DND-41 (cell line): Measurements from ENCODE around the gene ADTRP.

ENCODE experiments used
- ATAC-seq: fragments of 200-7000 bp; cut with Tn5 transposase; 3 replicates; pipeline ENCODE4 v1.9.1; 2021; ENCODE audit warnings: low read depth; ENCODE audit not compliant: insufficient read depth
- DNase-seq: peaks from one replicate; pipeline ENCODE4 v3.0.0-alpha.2; 2020
- H2AFZ ChIP-seq: 2 replicates; pipeline ENCODE4 v1.6.0; 2012; ENCODE audit warnings: low read depth, low read length
- H3K27ac ChIP-seq: 2 replicates; pipeline ENCODE4 v1.5.1; 2012; ENCODE audit warnings: low read length, inconsistent platforms
- H3K27me3 ChIP-seq: fragments of 200-600 bp; sonication (generic); 2 replicates; pipeline ENCODE4 v1.6.0; 2012; ENCODE audit warnings: low read length, mild to moderate bottlenecking, inconsistent platforms; ENCODE audit not compliant: insufficient read depth, poor library complexity
- H3K36me3 ChIP-seq: 2 replicates; pipeline ENCODE4 v1.5.1; 2012; ENCODE audit warnings: low read length, inconsistent platforms; ENCODE audit not compliant: insufficient read depth
- H3K4me1 ChIP-seq: 2 replicates; pipeline ENCODE4 v1.5.1; 2012; ENCODE audit warnings: mild to moderate bottlenecking, low read length; ENCODE audit not compliant: insufficient read depth
- H3K4me2 ChIP-seq: 2 replicates; pipeline ENCODE4 v1.6.0; 2012; ENCODE audit warnings: mild to moderate bottlenecking, moderate library complexity, low read length, inconsistent platforms; ENCODE audit not compliant: insufficient read depth
- H3K4me3 ChIP-seq, 2 experiments: fragments of 200-600 bp in 1 of 2; shearing (Covaris generic) in 1 of 2; 2 replicates each; pipeline ENCODE4 v1.5.1; 2012 to 2016; ENCODE audit warnings: inconsistent platforms in 2 of 2, low read length in 2 of 2, mild to moderate bottlenecking in 2 of 2, low read depth in 1 of 2, moderate library complexity in 1 of 2
- H3K79me2 ChIP-seq: 2 replicates; pipeline ENCODE4 v1.6.0; 2012; ENCODE audit warnings: low read length, inconsistent platforms; ENCODE audit not compliant: insufficient read depth
- H3K9ac ChIP-seq: 2 replicates; pipeline ENCODE4 v1.6.0; 2012; ENCODE audit warnings: low read depth, mild to moderate bottlenecking, inconsistent platforms, low read length, moderate library complexity
- H3K9me3 ChIP-seq: 2 replicates; pipeline ENCODE4 v1.5.1; 2012; ENCODE audit warnings: low read length, moderate library complexity, mild to moderate bottlenecking, inconsistent platforms; ENCODE audit not compliant: insufficient read depth, severe bottlenecking
- H4K20me1 ChIP-seq: 2 replicates; pipeline ENCODE4 v1.6.0; 2012; ENCODE audit warnings: low read length; ENCODE audit not compliant: insufficient read depth
- EZH2 ChIP-seq: IDR thresholded peaks from 3 replicates; pipeline ENCODE4 v1.6.1; 2012; ENCODE audit warnings: borderline replicate concordance, low read depth, mild to moderate bottlenecking, moderate library complexity, low read length, inconsistent platforms; ENCODE audit not compliant: severe bottlenecking
- TF ChIP-seq, protein P1 (sequence below): IDR thresholded peaks from 2 replicates; pipeline ENCODE4 v1.5.1; 2012; ENCODE audit warnings: borderline replicate concordance, low read length, moderate library complexity, mild to moderate bottlenecking; ENCODE audit not compliant: poor library complexity, severe bottlenecking; ENCODE audit errors: extremely low read depth

The ADTRP gene

DNA sequence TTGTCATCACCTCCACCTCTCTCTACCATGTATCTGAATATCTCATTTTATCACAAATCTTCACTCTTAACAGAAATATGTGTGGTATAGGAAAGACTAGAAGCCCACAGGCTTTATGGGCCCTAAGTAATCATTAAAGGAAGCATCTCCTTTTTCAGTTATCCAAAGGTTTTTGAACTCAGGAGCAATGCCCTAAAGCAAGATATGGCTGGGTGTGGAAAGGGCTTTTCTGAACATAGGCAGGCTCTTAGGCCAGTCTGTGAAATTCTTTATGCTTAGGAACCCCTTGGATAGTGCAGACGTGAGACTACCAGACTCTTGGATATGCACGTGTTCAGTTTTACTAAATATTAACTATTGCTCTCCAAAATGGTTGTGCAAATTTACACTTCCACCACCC, 99.5 kb downstream of the ADTRP start:
- no peaks in the 10 kb centered on the region for H3K79me2 ChIP-seq
- DNase-seq = no peak
- no peaks in the 10 kb centered on the region for H3K4me1 ChIP-seq
- no peak overlapping the region for H3K4me3 ChIP-seq
- no peaks in the 10 kb centered on the region for H4K20me1 ChIP-seq
- no peak for ATAC-seq
- H3K36me3 ChIP-seq = no peaks in the 10 kb centered on the region
- H3K4me2 ChIP-seq = no peak overlapping the region
- peaks cover 3% of the 10 kb centered on the region for H3K9me3 ChIP-seq
- H2AFZ ChIP-seq = no peak overlapping the region
- no peak overlapping the region for H3K27ac ChIP-seq
- TF ChIP-seq EZH2 = no peak
- TF ChIP-seq, protein P1, sequence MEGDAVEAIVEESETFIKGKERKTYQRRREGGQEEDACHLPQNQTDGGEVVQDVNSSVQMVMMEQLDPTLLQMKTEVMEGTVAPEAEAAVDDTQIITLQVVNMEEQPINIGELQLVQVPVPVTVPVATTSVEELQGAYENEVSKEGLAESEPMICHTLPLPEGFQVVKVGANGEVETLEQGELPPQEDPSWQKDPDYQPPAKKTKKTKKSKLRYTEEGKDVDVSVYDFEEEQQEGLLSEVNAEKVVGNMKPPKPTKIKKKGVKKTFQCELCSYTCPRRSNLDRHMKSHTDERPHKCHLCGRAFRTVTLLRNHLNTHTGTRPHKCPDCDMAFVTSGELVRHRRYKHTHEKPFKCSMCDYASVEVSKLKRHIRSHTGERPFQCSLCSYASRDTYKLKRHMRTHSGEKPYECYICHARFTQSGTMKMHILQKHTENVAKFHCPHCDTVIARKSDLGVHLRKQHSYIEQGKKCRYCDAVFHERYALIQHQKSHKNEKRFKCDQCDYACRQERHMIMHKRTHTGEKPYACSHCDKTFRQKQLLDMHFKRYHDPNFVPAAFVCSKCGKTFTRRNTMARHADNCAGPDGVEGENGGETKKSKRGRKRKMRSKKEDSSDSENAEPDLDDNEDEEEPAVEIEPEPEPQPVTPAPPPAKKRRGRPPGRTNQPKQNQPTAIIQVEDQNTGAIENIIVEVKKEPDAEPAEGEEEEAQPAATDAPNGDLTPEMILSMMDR = no peak
- no peak overlapping the region for H3K9ac ChIP-seq
- H3K27me3 ChIP-seq = peaks cover 6% of the 10 kb centered on the region

DNA sequence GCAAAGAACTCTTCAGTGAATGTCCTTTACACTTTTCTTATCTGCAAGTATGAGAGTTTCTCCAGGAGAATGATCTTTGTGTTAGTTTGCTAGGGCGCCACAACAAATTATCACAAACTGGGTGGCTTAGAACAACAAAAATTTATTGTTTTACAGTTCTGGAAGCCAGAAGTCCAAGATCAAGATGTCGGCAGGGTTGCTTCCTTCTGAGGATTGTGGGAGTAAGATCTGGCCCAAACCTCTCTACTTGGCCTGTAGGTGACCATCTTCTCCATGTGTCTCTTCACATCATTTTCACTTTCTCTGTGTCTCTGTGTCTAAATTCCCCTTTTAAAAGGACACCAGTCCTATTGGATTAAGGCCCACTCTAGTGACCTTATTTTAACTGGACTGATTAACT, 103.0 kb downstream of the ADTRP start:
- peaks cover under 1% of the 10 kb centered on the region for H3K9me3 ChIP-seq
- no peak for ATAC-seq
- H3K36me3 ChIP-seq = no peaks in the 10 kb centered on the region
- DNase-seq = no peak
- H3K4me1 ChIP-seq = no peaks in the 10 kb centered on the region
- H3K4me3 ChIP-seq = no peak overlapping the region
- no peaks in the 10 kb centered on the region for H4K20me1 ChIP-seq
- no peaks in the 10 kb centered on the region for H3K79me2 ChIP-seq
- peaks cover 8% of the 10 kb centered on the region for H3K27me3 ChIP-seq
- H3K4me2 ChIP-seq = no peak overlapping the region
- no peak overlapping the region for H3K9ac ChIP-seq
- TF ChIP-seq, protein P1 = peak; percentile 40
- TF ChIP-seq EZH2 = no peak
- no peak overlapping the region for H3K27ac ChIP-seq
- H2AFZ ChIP-seq = no peak overlapping the region; the same call in 1 of the 2 replicates

DNA sequence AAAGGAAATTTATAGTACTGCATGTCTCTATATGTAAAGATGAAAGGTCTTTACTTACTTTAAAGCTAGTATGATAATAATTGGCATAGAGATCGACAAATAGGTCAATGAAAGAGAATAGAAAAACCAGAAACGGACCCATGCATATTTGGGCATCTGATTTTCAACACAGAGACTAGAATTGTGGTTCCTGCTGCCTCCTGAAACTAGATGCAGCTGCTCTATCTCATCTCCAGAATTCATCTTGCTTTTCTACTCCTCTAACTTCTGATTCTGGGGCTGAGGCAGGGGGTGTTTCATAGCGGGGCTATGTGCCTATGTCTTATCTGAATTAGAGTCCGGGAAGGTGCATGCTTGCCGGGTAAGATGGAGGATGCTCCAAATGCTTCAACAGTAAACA, 105.9 kb downstream of the ADTRP start:
- H3K9me3 ChIP-seq = no peaks in the 10 kb centered on the region
- no peak overlapping the region for H3K4me3 ChIP-seq
- no peaks in the 10 kb centered on the region for H3K36me3 ChIP-seq
- DNase-seq = no peak
- no peak overlapping the region for H3K9ac ChIP-seq
- H4K20me1 ChIP-seq = no peaks in the 10 kb centered on the region
- no peaks in the 10 kb centered on the region for H3K79me2 ChIP-seq
- no peak overlapping the region for H2AFZ ChIP-seq
- no peak overlapping the region for H3K27ac ChIP-seq
- TF ChIP-seq, protein P1 = no peak
- no peak for TF ChIP-seq EZH2
- no peak for ATAC-seq
- H3K4me1 ChIP-seq = no peaks in the 10 kb centered on the region
- no peak overlapping the region for H3K4me2 ChIP-seq
- peaks cover 8% of the 10 kb centered on the region for H3K27me3 ChIP-seq

- peaks cover 8% of the 10 kb centered on the region for H3K27me3 ChIP-seq
- H3K27ac ChIP-seq = no peak overlapping the region
- no peak for TF ChIP-seq EZH2
- TF ChIP-seq, protein P1 = no peak
- H3K9me3 ChIP-seq = no peaks in the 10 kb centered on the region
- H3K4me3 ChIP-seq = no peak overlapping the region
- H4K20me1 ChIP-seq = no peaks in the 10 kb centered on the region
- ATAC-seq (no peak), DNase-seq (no peak)
- H3K4me1 ChIP-seq = no peaks in the 10 kb centered on the region
- H3K36me3 ChIP-seq = no peaks in the 10 kb centered on the region
- no peak overlapping the region for H2AFZ ChIP-seq
- no peak overlapping the region for H3K9ac ChIP-seq
- no peak overlapping the region for H3K4me2 ChIP-seq
- H3K79me2 ChIP-seq = no peaks in the 10 kb centered on the region
These were observed 106.3 kb downstream of the ADTRP start for GRCh38 chr6:11672256-11672655.
